Breast epithelium (tissue), 4 donors: ENCODE data around the gene GRIK3. TPM values are rescaled to one million over a fixed set of nuclear protein-coding genes. Genes with fewer than 3 reads are reported as not detected.

Source experiments
- DNase-seq, 2 donors: peaks; one replicate each; pipeline ENCODE4 v3.0.0-alpha.2; 2019; ENCODE audit warnings: low spot score in 2 of 2
- H3K27ac ChIP-seq, 2 donors: fragments of 200-600 bp; sonication (generic) in 1 of 2; one replicate each; pipeline ENCODE4 v1.5.1; 2016 to 2019; ENCODE audit warnings: mild to moderate bottlenecking in 1 of 2
- H3K27me3 ChIP-seq, 2 donors: fragments of 200-600 bp; sonication (generic) in 1 of 2; one replicate each; pipeline versions ENCODE4 v1.5.1 to v1.6.0; 2017 to 2019; ENCODE audit warnings: control low read depth in 1 of 2, mild to moderate bottlenecking in 1 of 2
- H3K36me3 ChIP-seq: fragments of 200-600 bp; one replicate; pipeline ENCODE4 v1.5.1; 2019
- H3K4me1 ChIP-seq, 2 donors: fragments of 200-600 bp; sonication (generic); one replicate each; pipeline ENCODE4 v1.5.1; 2016 to 2019; ENCODE audit warnings: control low read depth in 1 of 2
- H3K4me3 ChIP-seq, 3 donors: fragments of 200-600 bp; sonication (generic); 1 replicate in 2 of 3; 2 replicates in 1 of 3; pipeline ENCODE4 v1.5.1; 2016 to 2019; ENCODE audit warnings: mild to moderate bottlenecking in 3 of 3, moderate library complexity in 2 of 3
- H3K9me3 ChIP-seq, 2 donors: fragments of 200-600 bp; sonication (generic) in 1 of 2; one replicate each; pipeline ENCODE4 v1.5.1; 2016 to 2019; ENCODE audit warnings: control low read depth in 1 of 2
- CTCF ChIP-seq, 3 donors: fragments of 450-650 bp; IDR thresholded peaks; one replicate each; pipeline ENCODE4 v1.5.1; 2016 to 2017; ENCODE audit warnings: antibody characterized with exemption in 3 of 3, mild to moderate bottlenecking in 3 of 3, moderate library complexity in 3 of 3
- POLR2A ChIP-seq: fragments of 450-650 bp; IDR thresholded peaks from one replicate; pipeline ENCODE4 v1.6.1; 2016; ENCODE audit warnings: antibody characterized with exemption, mild to moderate bottlenecking, moderate library complexity
- POLR2AphosphoS5 ChIP-seq, 3 donors: sonication (generic); formaldehyde crosslinking; IDR thresholded peaks; one replicate each; pipeline ENCODE4 v1.6.1; 2017; ENCODE audit warnings: antibody characterized with exemption in 3 of 3
- intact Hi-C: fragments of 100-400 bp; cut with DNase I; formaldehyde crosslinking; loops from one replicate; pipeline ENCODE4 v1.15.1; 2023; ENCODE audit warnings: low total_unique reads
- total RNA-seq, 3 donors: library from RNA; depleted of rRNA; stranded (reverse); fragments of >200 nt; gene quantifications; one replicate each; pipeline ENCODE4 v1.1.0, GENCODE V29; 2016

Gene GRIK3
- total RNA-seq, 3 donors from 2014 or later = under 0.01 to 10.0 (median 4.6) TPM

DNA sequence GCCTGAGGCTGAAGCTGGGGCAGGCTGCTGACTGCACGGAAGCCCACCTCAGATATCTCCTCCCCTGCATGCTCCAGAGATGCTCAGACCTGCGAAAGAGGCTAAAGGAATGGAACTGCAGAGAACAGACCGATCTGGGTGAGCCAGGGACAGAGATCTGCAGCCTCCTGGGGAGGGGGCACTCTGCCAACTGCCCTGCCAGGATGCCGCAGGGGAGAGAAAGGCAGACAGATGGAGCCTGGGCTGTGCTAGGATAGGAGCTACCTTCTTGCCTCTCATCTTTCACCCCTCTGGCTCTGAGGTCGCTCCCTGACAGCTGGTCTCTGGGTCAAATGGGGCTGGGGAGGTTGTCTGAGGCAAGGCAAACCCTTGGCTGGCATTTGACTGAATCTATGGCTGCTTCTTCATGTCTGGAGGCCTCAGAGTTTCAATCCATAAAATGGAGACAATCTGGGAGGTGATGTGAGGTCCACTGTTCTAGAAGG lies 238.2 kb downstream of the GRIK3 start:
- no peak for TF ChIP-seq CTCF (IDR thresholded peaks at IDR 0.05)
- TF ChIP-seq POLR2AphosphoS5 (IDR thresholded peaks at IDR 0.05) = no peak
- no peak for TF ChIP-seq POLR2A
- no peak overlapping the region for H3K27ac ChIP-seq
- no peaks in the 10 kb centered on the region for H3K9me3 ChIP-seq
- H3K4me3 ChIP-seq = no peak overlapping the region
- peaks cover 0 to 11% of the 10 kb centered on the region in 2 donors for H3K27me3 ChIP-seq
- no peaks in the 10 kb centered on the region for H3K36me3 ChIP-seq
- intact Hi-C loops = no loop called here
- no peaks in the 10 kb centered on the region for H3K4me1 ChIP-seq
- DNase-seq = no peak

- Histone ChIP-seq H3K27me3 (peaks cover 0 to 25% of the 10 kb centered on the region in 2 donors), H3K9me3 (no peaks in the 10 kb centered on the region), H3K27ac (no peak overlapping the region), H3K4me3 (no peak overlapping the region), H3K36me3 (no peaks in the 10 kb centered on the region), H3K4me1 (no peaks in the 10 kb centered on the region)
- DNase-seq = no peak
- TF ChIP-seq POLR2AphosphoS5 (IDR thresholded peaks at IDR 0.05) = no peak
- intact Hi-C loops = no loop called here
Observed at GRCh38 chr1:36794460-36794859, 239.9 kb downstream of the GRIK3 start.

GRCh38 chr1:36793452-36793851 lies 240.9 kb downstream of the GRIK3 start:
- Histone ChIP-seq H3K36me3 (no peaks in the 10 kb centered on the region), H3K4me3 (no peak overlapping the region), H3K9me3 (no peaks in the 10 kb centered on the region), H3K27me3 (peaks cover 0 to 25% of the 10 kb centered on the region in 2 donors), H3K27ac (no peak overlapping the region), H3K4me1 (no peaks in the 10 kb centered on the region)
- DNase-seq = no peak
- no peak for TF ChIP-seq CTCF (IDR thresholded peaks at IDR 0.05)
- no peak for TF ChIP-seq POLR2AphosphoS5 (IDR thresholded peaks at IDR 0.05)
- TF ChIP-seq POLR2A = no peak
- intact Hi-C loops = loop anchor here (2.0 kb wide), 1 partner anchor 249 kb away; no protein-coding TSS in a partner anchor

GRCh38 chr1:36792292-36792691 lies 242.0 kb downstream of the GRIK3 start:
- no peaks in the 10 kb centered on the region for H3K9me3 ChIP-seq
- no peak overlapping the region for H3K27ac ChIP-seq
- intact Hi-C loops = loop anchor here (2.0 kb wide), 1 partner anchor 251 kb away; no protein-coding TSS in a partner anchor
- no peaks in the 10 kb centered on the region for H3K36me3 ChIP-seq
- no peak for TF ChIP-seq POLR2AphosphoS5 (IDR thresholded peaks at IDR 0.05)
- no peak for TF ChIP-seq POLR2A
- no peak for TF ChIP-seq CTCF (IDR thresholded peaks at IDR 0.05)
- H3K4me3 ChIP-seq = no peak overlapping the region
- H3K27me3 ChIP-seq = peaks cover 0 to 29% of the 10 kb centered on the region in 2 donors
- DNase-seq = no peak
- no peaks in the 10 kb centered on the region for H3K4me1 ChIP-seq

DNA sequence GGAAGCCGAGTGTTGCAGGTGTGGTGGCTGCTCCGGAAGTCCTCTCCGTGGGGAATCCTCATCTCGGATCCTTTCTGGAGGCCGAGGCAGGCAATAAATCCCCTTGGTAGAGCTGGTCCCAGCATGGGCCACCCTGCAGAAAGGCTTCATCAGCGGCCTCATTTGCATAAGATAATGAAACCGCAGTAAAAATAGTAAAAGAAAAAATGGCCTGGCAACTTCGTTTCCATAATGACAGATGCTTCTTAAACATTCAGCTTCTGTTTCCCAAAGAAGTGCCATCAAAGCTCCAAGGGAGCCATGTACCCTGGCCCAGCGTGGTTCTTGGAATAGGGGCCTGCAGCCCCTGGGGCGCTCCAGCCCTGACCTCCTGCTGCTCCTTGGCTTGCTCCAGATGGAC lies 244.1 kb downstream of the GRIK3 start:
- Histone ChIP-seq H3K4me3 (no peak overlapping the region), H3K27ac (no peak overlapping the region), H3K36me3 (no peaks in the 10 kb centered on the region), H3K9me3 (no peaks in the 10 kb centered on the region), H3K27me3 (peaks cover 0 to 29% of the 10 kb centered on the region in 2 donors), H3K4me1 (no peaks in the 10 kb centered on the region)
- DNase-seq = no peak
- intact Hi-C loops = no loop called here
- TF ChIP-seq POLR2A (no peak), POLR2AphosphoS5 (IDR thresholded peaks at IDR 0.05) (no peak), CTCF (IDR thresholded peaks at IDR 0.05) (no peak)

GRCh38 chr1:36789535-36789934 lies 244.8 kb downstream of the GRIK3 start:
- no peaks in the 10 kb centered on the region for H3K9me3 ChIP-seq
- no peaks in the 10 kb centered on the region for H3K4me1 ChIP-seq
- H3K27ac ChIP-seq = no peak overlapping the region
- no peaks in the 10 kb centered on the region for H3K36me3 ChIP-seq
- no peak for DNase-seq
- H3K27me3 ChIP-seq = peaks cover 0 to 29% of the 10 kb centered on the region in 2 donors
- no peak for TF ChIP-seq POLR2A
- TF ChIP-seq POLR2AphosphoS5 (IDR thresholded peaks at IDR 0.05) = no peak
- TF ChIP-seq CTCF (IDR thresholded peaks at IDR 0.05) = no peak
- intact Hi-C loops = no loop called here
- H3K4me3 ChIP-seq = no peak overlapping the region
